PC-9 (cell line): Measurements from ENCODE around the gene TSPAN14. TPM values are rescaled to one million over a fixed set of nuclear protein-coding genes. Genes with fewer than 3 reads are reported as not detected.

Experiments
- BruUV-seq: library from RNA; stranded (reverse); fragments of 400-500 nt; replicated peaks from 2 replicates; lab custom pipeline; 2021; lab: Mats Ljungman, UMichigan
- CTCF ChIA-PET: fragments of 300-600 bp; sonication (Branson Sonifier 250); formaldehyde crosslinking; loops from one replicate; lab custom pipeline; 2022; ENCODE audit warnings: antibody characterized with exemption; lab: Charles Lee
- POLR2A ChIA-PET: fragments of 300-600 bp; sonication (Branson Sonifier 250); formaldehyde crosslinking; loops from one replicate; lab custom pipeline; 2022; ENCODE audit warnings: antibody characterized with exemption; ENCODE audit not compliant: unreplicated experiment; lab: Charles Lee
- DNase-seq, 2 experiments: peaks; one replicate each; pipeline versions ENCODE4 v3.0.0 to v3.0.0-alpha.2; 2015 to 2022; ENCODE audit warnings: mixed read lengths in 1 of 2
- H2AFZ ChIP-seq: fragments of 200-600 bp; sonication (generic); 2 replicates; pipeline ENCODE4 v1.8.1; 2017; ENCODE audit warnings: antibody characterized with exemption
- H3F3A ChIP-seq: fragments of 200-600 bp; sonication (generic); 2 replicates; pipeline ENCODE4 v1.8.1; 2017; ENCODE audit warnings: antibody characterized with exemption, mild to moderate bottlenecking, low read depth; ENCODE audit not compliant: insufficient read depth
- H3K27ac ChIP-seq: fragments of 200-600 bp; sonication (generic); 2 replicates; pipeline ENCODE4 v1.6.1; 2016; ENCODE audit warnings: mixed run types
- H3K27me3 ChIP-seq: fragments of 200-600 bp; sonication (generic); 2 replicates; pipeline ENCODE4 v1.6.1; 2016; ENCODE audit warnings: low read depth, mixed run types; ENCODE audit not compliant: insufficient read depth
- H3K36me3 ChIP-seq: fragments of 200-600 bp; sonication (generic); 2 replicates; pipeline ENCODE4 v1.6.1; 2016; ENCODE audit warnings: low read depth, mixed run types
- H3K4me1 ChIP-seq: fragments of 200-600 bp; sonication (generic); replicated peaks from 2 replicates; pipeline ENCODE4 v1.6.1; 2016; ENCODE audit warnings: mixed run types; ENCODE audit not compliant: insufficient read depth
- H3K4me2 ChIP-seq: fragments of 200-600 bp; sonication (generic); 2 replicates; pipeline ENCODE4 v1.6.1; 2017; ENCODE audit warnings: mixed run types
- H3K4me3 ChIP-seq: fragments of 200-600 bp; sonication (generic); 2 replicates; pipeline ENCODE4 v1.6.1; 2016; ENCODE audit warnings: mixed run types
- H3K79me2 ChIP-seq: fragments of 200-600 bp; sonication (generic); 2 replicates; pipeline ENCODE4 v1.6.1; 2017; ENCODE audit warnings: low read depth, mixed run types
- H3K9me2 ChIP-seq: fragments of 200-600 bp; sonication (generic); 2 replicates; pipeline ENCODE4 v1.8.1; 2017; ENCODE audit warnings: mild to moderate bottlenecking; ENCODE audit not compliant: insufficient read depth
- H3K9me3 ChIP-seq: fragments of 200-600 bp; sonication (generic); 2 replicates; pipeline ENCODE4 v1.8.1; 2016; ENCODE audit warnings: low read depth; ENCODE audit not compliant: insufficient read depth
- H4K20me1 ChIP-seq: fragments of 200-600 bp; sonication (generic); 2 replicates; pipeline ENCODE4 v1.8.1; 2017; ENCODE audit not compliant: insufficient read depth
- CTCF ChIP-seq: fragments of 200-600 bp; sonication (generic); conservative IDR thresholded peaks from 2 replicates; pipeline ENCODE4 v1.6.1; 2017; ENCODE audit warnings: mixed run types, antibody characterized with exemption, mild to moderate bottlenecking, moderate library complexity
- EZH2 ChIP-seq: fragments of 200-600 bp; sonication (generic); IDR thresholded peaks from 2 replicates; pipeline ENCODE4 v1.8.0; 2017; ENCODE audit warnings: antibody characterized with exemption, low read depth
- intact Hi-C: fragments of 100-400 bp; cut with micrococcal nuclease; formaldehyde crosslinking; loops from one replicate; pipeline ENCODE4 v1.10.0; 2022; ENCODE audit not compliant: unreplicated experiment
- total RNA-seq: library from RNA; stranded (reverse); gene quantifications from 2 replicates; pipeline ENCODE4 v1.2.3, GENCODE V29; 2021

The TSPAN14 gene
- total RNA-seq, 1 experiment from 2014 or later: 135 TPM

GRCh38 chr10:80413271-80413996 is 40.7 kb upstream of the TSPAN14 start:
- H3K36me3 ChIP-seq: no peaks in the 10 kb centered on the region
- peaks cover 8% of the 10 kb centered on the region for H4K20me1 ChIP-seq
- H3K4me1 ChIP-seq: peaks cover 24% of the 10 kb centered on the region
- H3K27ac ChIP-seq: no peak overlapping the region
- H2AFZ ChIP-seq: no peak overlapping the region
- H3K4me2 ChIP-seq: no peak overlapping the region
- POLR2A ChIA-PET: interaction anchor here (0.7 kb wide), 1 partner anchor 255 kb away, joined by 4 read pairs; no protein-coding TSS in a partner anchor
- H3K27me3 ChIP-seq: no peaks in the 10 kb centered on the region
- peaks cover 6% of the 10 kb centered on the region; the same call in 1 of the 2 replicates for H3F3A ChIP-seq
- H3K9me3 ChIP-seq: no peaks in the 10 kb centered on the region
- no peaks in the 10 kb centered on the region for H3K9me2 ChIP-seq
- CTCF ChIA-PET: no interaction called here
- H3K79me2 ChIP-seq: peaks cover 49% of the 10 kb centered on the region
- DNase-seq: peak in 1 of 2 experiments; percentile 16
- H3K4me3 ChIP-seq: no peak overlapping the region
- intact Hi-C loops: no loop called here
- TF ChIP-seq CTCF (no peak), EZH2 (no peak)
- no TSS peak for BruUV-seq

GRCh38 chr10:80414142-80414895 is 39.8 kb upstream of the TSPAN14 start:
- H3K27ac ChIP-seq: no peak overlapping the region
- H3F3A ChIP-seq: peaks cover 6% of the 10 kb centered on the region; the same call in 1 of the 2 replicates
- BruUV-seq: no TSS peak
- intact Hi-C loops: no loop called here
- no peaks in the 10 kb centered on the region for H3K9me2 ChIP-seq
- H3K9me3 ChIP-seq: no peaks in the 10 kb centered on the region
- no peak overlapping the region for H3K4me3 ChIP-seq
- H3K4me2 ChIP-seq: no peak overlapping the region
- ChIA-PET CTCF (no interaction called here), POLR2A (no interaction called here)
- no peak overlapping the region for H2AFZ ChIP-seq
- DNase-seq: no peak
- H4K20me1 ChIP-seq: peaks cover 8% of the 10 kb centered on the region
- peaks cover 43% of the 10 kb centered on the region for H3K79me2 ChIP-seq
- 0 out of 2 replicates have a peak, but pooled peaks cover under 1% of the 10 kb centered on the region for H3K36me3 ChIP-seq
- H3K4me1 ChIP-seq: peaks cover 20% of the 10 kb centered on the region
- no peaks in the 10 kb centered on the region for H3K27me3 ChIP-seq
- TF ChIP-seq CTCF (no peak), EZH2 (no peak)

- TF ChIP-seq CTCF (no peak), EZH2 (no peak)
- ChIA-PET POLR2A (no interaction called here), CTCF (no interaction called here)
- H3F3A ChIP-seq: peaks cover 3% of the 10 kb centered on the region; the same call in 1 of the 2 replicates
- H3K4me3 ChIP-seq: no peak overlapping the region
- H3K4me2 ChIP-seq: no peak overlapping the region
- H2AFZ ChIP-seq: no peak overlapping the region
- H3K79me2 ChIP-seq: peaks cover 28% of the 10 kb centered on the region
- H3K27me3 ChIP-seq: no peaks in the 10 kb centered on the region
- H3K4me1 ChIP-seq: 0 out of 2 replicates have a peak, but pooled peaks cover 6% of the 10 kb centered on the region
- H3K27ac ChIP-seq: no peak overlapping the region
- H3K36me3 ChIP-seq: peaks cover 14% of the 10 kb centered on the region; the same call in 1 of the 2 replicates
- intact Hi-C loops: no loop called here
- BruUV-seq: no TSS peak
- DNase-seq: no peak
- peaks cover 8% of the 10 kb centered on the region for H4K20me1 ChIP-seq
- no peaks in the 10 kb centered on the region for H3K9me2 ChIP-seq
- no peaks in the 10 kb centered on the region for H3K9me3 ChIP-seq
Measured at GRCh38 chr10:80415734-80416478, 38.2 kb upstream of the TSPAN14 start.
